Ovary (tissue), 3 donors: ENCODE measurements around the gene TSC22D2.

ENCODE experiments used
- CTCF ChIP-seq, 3 donors: fragments of 450-650 bp in 2 of 3; fragments of 200-600 bp in 1 of 3; IDR thresholded peaks; one replicate each; pipeline versions ENCODE4 v1.5.1 to v1.8.0; 2016 to 2022; ENCODE audit warnings: antibody characterized with exemption in 3 of 3, mild to moderate bottlenecking in 1 of 3
- EP300 ChIP-seq: sonication (generic); formaldehyde crosslinking; IDR thresholded peaks from one replicate; pipeline ENCODE4 v1.6.1; 2017; ENCODE audit warnings: antibody characterized with exemption
- POLR2A ChIP-seq: fragments of 450-650 bp; IDR thresholded peaks from one replicate; pipeline ENCODE4 v1.6.1; 2017; ENCODE audit warnings: antibody characterized with exemption, mild to moderate bottlenecking, moderate library complexity
- donor health status: DM: no; HTN: no; CAD: no.

- no peak for TF ChIP-seq CTCF (IDR thresholded peaks at IDR 0.05)
- no peak for TF ChIP-seq EP300
- TF ChIP-seq POLR2A = no peak
Observed at GRCh38 chr3:150372722-150373121, 35.4 kb upstream of the TSC22D2 start.
